VCaP (cell line): ENCODE data around the gene NKD2.
"Not testable (repeated sequence)": the region's sequence is repeated elsewhere in the genome, so short reads cannot be mapped to it uniquely, and the experiment has no call there.

Source experiments
- H3K27ac ChIP-seq: fragments of 450-650 bp; 2 replicates; pipeline ENCODE4 v1.5.1; 2017
- TF ChIP-seq, protein P1 (sequence below): fragments of 450-650 bp; conservative IDR thresholded peaks from 2 replicates; pipeline ENCODE4 v1.5.1; 2017; ENCODE audit warnings: mild to moderate bottlenecking, moderate library complexity

The NKD2 gene

DNA sequence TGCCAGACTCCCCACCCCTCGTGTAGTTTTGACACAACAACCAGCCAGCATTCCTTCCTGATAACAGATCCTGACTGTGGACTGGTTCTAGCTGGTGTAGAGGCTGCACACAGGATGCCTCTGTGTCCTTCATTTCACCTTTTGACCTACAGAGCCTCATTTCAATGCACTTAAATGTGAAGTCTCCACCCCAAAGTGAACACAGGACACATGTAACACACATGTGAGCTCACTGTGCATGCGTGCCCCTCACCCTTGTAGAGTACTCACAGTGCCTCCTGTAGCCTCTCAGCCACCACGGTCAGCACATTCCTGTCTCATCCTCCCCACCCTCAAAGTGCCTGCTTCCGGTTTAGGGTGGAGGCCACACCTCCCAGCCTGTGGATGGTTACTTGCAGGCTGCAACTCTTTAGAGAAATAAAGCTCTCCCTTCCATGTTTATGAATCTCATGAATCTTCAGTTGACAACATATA lies 11.6 kb upstream of the NKD2 start:
- TF ChIP-seq, protein P1, sequence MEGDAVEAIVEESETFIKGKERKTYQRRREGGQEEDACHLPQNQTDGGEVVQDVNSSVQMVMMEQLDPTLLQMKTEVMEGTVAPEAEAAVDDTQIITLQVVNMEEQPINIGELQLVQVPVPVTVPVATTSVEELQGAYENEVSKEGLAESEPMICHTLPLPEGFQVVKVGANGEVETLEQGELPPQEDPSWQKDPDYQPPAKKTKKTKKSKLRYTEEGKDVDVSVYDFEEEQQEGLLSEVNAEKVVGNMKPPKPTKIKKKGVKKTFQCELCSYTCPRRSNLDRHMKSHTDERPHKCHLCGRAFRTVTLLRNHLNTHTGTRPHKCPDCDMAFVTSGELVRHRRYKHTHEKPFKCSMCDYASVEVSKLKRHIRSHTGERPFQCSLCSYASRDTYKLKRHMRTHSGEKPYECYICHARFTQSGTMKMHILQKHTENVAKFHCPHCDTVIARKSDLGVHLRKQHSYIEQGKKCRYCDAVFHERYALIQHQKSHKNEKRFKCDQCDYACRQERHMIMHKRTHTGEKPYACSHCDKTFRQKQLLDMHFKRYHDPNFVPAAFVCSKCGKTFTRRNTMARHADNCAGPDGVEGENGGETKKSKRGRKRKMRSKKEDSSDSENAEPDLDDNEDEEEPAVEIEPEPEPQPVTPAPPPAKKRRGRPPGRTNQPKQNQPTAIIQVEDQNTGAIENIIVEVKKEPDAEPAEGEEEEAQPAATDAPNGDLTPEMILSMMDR, result no peak
- no peak overlapping the region for H3K27ac ChIP-seq

- H3K27ac ChIP-seq, result no peak overlapping the region
- TF ChIP-seq, protein P1, result no peak
Observed at GRCh38 chr5:997711-998110, 10.9 kb upstream of the NKD2 start.

- no peak overlapping the region for H3K27ac ChIP-seq
- TF ChIP-seq, protein P1, result no peak
Observed at GRCh38 chr5:998246-999031, 10.2 kb upstream of the NKD2 start.

DNA sequence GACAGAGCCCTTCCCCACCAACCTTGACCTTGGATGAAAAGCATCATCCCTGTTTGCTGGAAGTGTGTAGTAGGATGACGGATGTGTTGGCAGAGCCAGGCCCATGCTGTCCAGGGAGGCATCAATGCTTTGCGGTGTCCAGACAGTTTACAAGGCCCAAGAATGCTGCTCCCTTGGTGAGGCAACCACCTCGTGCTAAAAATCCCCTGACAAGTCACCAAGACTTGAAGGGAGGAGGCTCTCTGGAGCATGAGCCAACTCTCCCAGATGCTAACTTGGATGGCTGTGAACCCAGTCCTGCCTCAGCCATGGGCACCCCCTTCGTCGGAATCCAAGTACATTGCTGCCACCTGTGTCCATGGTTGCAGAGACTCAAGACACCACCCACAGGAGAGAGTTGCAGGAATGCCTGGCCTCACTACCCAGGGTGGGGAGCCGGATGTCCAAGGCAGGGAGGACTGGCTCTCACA lies 9.5 kb upstream of the NKD2 start:
- TF ChIP-seq, protein P1, result no peak
- H3K27ac ChIP-seq, result no peak overlapping the region

DNA sequence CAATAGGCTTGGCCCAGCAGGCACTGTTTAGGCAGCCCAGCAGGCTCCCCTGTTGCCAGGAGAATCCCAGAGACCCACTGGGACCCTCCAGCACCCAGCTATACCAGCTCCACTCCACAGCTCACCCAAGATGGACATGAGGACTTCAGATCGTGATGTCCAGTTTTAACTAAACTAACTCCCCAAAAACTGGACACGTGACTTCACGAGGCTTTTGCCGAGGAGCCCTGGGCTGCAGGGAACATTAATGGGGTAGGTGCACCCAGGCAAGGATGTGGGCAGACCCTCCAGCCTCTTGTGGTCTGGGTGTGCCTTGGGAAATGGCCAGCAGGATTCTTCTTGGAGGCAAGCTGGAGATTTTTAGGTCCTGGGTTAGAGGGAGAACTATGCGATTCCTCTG lies 8.9 kb upstream of the NKD2 start:
- H3K27ac ChIP-seq, result no peak overlapping the region

GRCh38 chr5:1000329-1000728 lies 8.3 kb upstream of the NKD2 start:
- TF ChIP-seq, protein P1, result no peak

More for the DNA sequence above, 8.9 kb upstream of the NKD2 start:
- TF ChIP-seq, protein P1, result no peak

DNA sequence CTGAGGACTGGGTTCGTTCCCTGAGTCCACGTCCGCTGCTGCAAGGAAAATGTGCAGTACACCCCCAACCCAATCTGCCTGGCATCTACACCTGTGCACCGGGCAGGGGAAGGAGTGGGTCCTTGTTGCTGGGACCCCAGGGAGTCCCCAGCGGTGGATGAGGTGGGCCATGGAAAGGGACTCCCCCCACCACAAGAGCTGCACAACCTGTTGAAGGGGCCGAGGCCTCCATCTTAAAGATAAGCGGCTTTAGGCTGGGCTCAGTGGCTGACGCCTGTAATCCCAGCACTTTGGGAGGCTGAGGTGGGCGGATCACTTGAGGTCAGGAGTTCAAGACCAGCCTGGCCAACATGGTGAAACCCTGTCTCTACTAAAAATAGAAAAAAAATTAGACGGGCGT lies 7.8 kb upstream of the NKD2 start:
- not testable (repeated sequence) for H3K27ac ChIP-seq

More at GRCh38 chr5:1000329-1000728, 8.3 kb upstream of the NKD2 start:
- H3K27ac ChIP-seq, result no peak overlapping the region
